Measurements from ENCODE around the gene TMEM131.
"Not testable (repeated sequence)": the region's sequence is repeated elsewhere in the genome, so short reads cannot be mapped to it uniquely, and the experiment has no call there.

DNA sequence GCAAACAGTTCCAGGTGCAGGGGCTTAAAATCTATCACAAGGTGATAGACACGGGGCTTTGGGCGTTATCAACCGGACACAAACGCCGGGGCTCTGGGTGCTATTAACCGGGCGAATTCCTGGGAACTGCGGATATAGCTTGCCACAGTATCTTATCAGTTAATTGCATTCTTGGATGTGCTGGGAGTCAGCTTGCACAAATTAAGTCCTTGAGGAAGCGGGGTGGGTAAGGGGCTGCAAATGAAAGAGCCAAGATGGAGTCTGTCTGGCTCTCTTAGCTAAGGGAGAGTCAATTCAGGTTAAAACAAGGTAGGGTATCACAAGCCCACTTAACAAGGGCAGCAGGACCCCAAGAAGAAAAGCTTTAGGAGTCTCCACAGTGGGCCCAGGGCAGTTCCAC, 283.6 kb downstream of the TMEM131 start:
- TF ChIP-seq RBBP5 (IDR thresholded peaks at IDR 0.05; ENCODE audit: borderline replicate concordance, low read depth, low read length); POLR2A (IDR thresholded peaks at IDR 0.05; ENCODE audit: control extremely low read depth in 1 of 2, low read depth in 2 of 2, low read length in 2 of 2); BRCA1 (IDR thresholded peaks at IDR 0.05; ENCODE audit: low read depth, low read length); EZH2 (IDR thresholded peaks at IDR 0.05; ENCODE audit: low read depth, low read length, severe bottlenecking); CHD2 (IDR thresholded peaks at IDR 0.05; ENCODE audit: low read length); CREB1 (IDR thresholded peaks at IDR 0.05): not testable (repeated sequence)
- TF ChIP-seq, protein P1, sequence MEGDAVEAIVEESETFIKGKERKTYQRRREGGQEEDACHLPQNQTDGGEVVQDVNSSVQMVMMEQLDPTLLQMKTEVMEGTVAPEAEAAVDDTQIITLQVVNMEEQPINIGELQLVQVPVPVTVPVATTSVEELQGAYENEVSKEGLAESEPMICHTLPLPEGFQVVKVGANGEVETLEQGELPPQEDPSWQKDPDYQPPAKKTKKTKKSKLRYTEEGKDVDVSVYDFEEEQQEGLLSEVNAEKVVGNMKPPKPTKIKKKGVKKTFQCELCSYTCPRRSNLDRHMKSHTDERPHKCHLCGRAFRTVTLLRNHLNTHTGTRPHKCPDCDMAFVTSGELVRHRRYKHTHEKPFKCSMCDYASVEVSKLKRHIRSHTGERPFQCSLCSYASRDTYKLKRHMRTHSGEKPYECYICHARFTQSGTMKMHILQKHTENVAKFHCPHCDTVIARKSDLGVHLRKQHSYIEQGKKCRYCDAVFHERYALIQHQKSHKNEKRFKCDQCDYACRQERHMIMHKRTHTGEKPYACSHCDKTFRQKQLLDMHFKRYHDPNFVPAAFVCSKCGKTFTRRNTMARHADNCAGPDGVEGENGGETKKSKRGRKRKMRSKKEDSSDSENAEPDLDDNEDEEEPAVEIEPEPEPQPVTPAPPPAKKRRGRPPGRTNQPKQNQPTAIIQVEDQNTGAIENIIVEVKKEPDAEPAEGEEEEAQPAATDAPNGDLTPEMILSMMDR (IDR thresholded peaks at IDR 0.05; ENCODE audit: control extremely low read depth in 1 of 3, insufficient read depth in 1 of 3, low read depth in 1 of 3, low read length in 3 of 3) = not testable (repeated sequence)

Measured in H1 (cell line).